GM21619 (cell line): Measurements from ENCODE around the gene TNXB.
"Not testable (repeated sequence)": the region's sequence is repeated elsewhere in the genome, so short reads cannot be mapped to it uniquely, and the experiment has no call there.

Source experiments
- ATAC-seq: cut with Tn5 transposase; IDR thresholded peaks from one replicate; pipeline ENCODE4 v1.9.1; 2021; ENCODE audit not compliant: unreplicated experiment

TNXB gene

DNA sequence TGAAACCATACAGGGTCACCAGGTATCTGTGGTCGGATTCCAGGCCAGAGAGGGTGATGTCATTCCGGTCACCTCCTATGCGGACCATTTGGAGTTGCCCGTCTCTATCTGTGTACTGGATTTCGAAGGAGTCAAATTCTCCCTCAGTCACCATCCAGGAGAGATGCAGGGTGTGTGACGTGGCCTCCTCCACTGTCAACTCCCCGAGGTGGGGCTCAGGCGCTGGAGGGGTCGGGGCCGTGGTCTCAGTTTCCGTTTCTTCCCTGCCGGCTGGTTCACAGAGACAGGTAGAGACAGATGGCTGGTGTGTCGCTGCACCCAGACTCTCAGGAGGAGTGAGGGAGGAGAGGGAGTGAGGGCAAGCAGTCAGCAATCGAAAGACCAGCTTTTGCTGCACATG is 40.3 kb downstream of the TNXB start:
- no peak for ATAC-seq

DNA sequence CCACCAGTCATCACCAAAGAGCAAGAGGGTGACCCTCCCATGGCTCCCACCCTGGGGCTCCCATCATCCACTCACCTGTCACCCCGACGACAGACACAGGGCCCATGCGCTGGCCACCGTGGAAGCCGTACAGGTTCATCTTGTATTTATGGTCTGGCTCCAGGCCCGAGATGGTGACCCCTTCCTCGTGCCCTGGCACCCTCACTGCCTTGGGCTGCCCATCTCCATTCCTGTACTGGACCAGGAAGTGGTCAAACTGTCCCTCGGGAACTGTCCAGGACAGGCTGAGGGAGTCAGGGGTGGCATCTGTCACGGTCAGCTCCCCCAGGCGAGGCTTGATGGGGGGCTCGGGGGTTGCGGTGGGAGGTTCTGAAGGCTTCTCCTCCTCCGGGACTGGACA is 40.8 kb downstream of the TNXB start:
- not testable (repeated sequence) for ATAC-seq

GRCh38 chr6:32067521-32067920 is 41.6 kb downstream of the TNXB start:
- ATAC-seq: not testable (repeated sequence)

DNA sequence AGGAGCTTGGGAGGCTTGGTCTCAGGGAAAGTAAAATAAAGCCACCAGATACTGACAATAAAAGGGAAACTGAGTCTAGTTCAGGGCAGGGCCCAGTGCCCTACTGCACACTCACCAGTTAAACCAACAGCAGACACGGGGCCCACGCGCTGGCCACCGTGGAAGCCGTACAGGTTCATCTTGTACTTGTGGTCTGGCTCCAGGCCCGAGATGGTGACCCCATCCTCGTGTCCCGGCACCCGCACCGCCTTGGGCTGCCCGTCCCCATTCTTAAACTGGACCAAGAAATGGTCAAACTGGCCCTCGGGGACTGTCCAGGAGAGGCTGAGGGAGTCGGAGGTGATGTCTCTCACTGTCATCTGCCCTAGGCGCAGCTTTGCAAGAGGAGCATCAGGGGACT is 44.4 kb downstream of the TNXB start:
- ATAC-seq: no peak

DNA sequence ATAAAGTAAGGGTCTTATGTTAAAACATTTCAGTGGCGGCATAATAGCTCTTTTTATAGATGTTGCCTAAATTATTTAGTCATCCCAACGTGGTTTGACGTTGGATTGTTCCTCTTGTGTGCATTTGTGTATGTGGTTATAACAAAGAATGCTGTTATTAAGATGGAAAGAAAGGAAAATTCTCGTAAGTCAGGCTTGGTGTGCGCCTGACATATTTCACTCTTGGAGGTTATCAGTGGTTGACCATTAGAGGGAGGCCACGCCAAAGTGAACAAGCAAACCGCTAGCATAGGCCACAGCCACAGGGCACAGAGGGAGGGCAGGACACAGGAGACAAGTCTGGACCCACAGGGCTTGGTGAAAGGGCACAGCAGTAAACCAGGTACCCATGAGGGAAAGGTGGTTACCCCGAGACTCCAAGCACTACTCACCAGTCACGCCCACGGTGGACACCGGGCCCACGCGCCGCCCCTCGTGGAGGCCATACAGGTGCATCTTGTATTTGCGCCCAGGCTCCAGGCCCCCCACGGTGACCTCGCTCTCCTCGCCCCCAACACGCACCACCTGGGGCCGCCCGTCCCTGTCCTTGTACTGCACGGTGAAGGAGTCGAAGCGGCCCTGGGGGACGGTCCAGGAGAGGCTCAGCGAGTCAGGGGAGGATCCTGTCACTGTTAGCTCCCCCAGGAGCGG is 48.0 kb downstream of the TNXB start:
- no peak for ATAC-seq

GRCh38 chr6:32058511-32058963 is 50.6 kb downstream of the TNXB start:
- ATAC-seq: no peak

- no peak for ATAC-seq
These were observed 51.2 kb downstream of the TNXB start for GRCh38 chr6:32057966-32058365.

GRCh38 chr6:32056254-32056653 is 52.9 kb downstream of the TNXB start:
- no peak for ATAC-seq

GRCh38 chr6:32055756-32056155 is 53.4 kb downstream of the TNXB start:
- ATAC-seq: not testable (repeated sequence)

DNA sequence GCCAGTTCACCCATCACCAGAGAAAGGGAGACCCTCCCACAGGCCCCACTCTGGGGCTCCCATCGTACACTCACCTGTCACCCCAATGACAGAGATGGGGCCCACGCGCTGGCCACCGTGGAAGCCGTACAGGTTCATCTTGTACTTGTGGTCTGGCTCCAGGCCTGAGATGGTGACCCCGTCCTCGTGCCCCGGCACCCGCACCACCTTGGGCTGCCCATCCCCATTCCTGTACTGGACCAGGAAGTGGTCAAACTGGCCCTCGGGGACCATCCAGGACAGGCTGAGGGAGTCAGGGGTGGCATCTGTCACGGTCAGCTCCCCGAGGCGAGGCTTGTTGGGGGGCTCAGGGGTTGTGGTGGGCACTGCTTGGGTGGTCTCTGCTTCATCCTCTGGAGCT is 55.8 kb downstream of the TNXB start:
- ATAC-seq: not testable (repeated sequence)

DNA sequence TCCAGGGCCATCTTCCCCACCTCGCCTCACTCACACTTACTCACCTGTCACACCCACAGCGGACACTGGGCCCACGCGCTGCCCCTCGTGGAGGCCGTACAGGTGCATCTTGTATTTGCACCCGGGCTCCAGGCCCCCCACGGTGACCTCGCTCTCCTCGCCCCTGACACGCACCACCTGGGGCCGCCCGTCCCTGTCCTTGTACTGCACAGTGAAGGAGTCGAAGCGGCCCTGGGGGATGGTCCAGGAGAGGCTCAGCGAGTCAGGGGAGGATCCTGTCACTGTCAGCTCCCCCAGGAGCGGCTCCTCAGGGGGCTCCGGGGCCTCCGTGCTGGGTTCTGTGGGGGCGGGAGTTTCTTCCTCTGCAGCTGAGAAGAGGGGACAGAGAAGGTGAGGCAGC is 56.5 kb downstream of the TNXB start:
- ATAC-seq: not testable (repeated sequence)

- ATAC-seq: no peak
These were observed 58.6 kb downstream of the TNXB start for GRCh38 chr6:32050562-32050961.

GRCh38 chr6:32049736-32050135 is 59.4 kb downstream of the TNXB start:
- ATAC-seq: not testable (repeated sequence)

GRCh38 chr6:32049149-32049548 is 60.0 kb downstream of the TNXB start:
- not testable (repeated sequence) for ATAC-seq

DNA sequence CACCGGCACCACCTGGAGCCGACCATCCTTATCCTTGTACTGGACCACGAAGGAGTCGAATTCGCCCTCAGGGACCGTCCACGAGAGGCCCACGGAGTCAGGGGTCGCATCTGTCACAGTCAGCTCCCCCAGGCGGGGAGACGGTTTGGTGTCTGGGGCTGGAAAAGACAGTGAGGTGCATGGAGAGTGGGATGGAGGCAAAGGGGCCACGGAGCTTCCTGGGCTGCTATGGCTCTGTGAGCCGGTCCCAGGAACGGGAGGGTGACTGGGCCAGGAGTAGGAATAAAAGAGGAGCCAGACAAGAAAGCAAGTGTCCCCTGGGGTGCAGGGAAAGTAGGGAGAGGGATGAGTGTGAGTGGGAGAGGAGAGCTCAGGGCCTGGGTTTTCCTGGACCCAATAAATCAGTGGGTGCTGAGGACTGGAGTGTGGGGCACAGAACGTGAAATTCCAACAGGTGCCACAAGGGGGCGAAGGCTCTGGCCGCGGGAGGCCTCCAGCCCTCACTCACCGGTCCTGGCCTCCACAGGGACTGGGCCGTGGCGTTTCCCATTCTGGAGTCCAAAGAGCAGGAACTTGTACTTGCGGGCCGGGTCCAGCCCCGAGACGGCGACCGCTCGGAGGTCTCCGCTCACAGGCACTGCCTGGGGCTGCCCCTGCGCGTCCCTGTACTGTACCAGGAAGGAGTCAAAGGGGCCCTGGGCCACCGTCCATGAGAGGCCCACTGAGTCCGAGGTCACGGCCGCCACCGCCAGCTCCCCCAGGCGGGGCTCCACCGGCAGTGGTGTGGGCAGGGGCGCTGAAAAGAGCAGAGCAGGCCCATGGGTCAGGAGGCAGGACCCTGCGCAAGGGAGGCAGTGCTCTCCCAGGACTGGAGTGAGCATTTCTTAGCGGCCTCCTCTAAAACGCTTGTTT is 61.0 kb downstream of the TNXB start:
- ATAC-seq: no peak

DNA sequence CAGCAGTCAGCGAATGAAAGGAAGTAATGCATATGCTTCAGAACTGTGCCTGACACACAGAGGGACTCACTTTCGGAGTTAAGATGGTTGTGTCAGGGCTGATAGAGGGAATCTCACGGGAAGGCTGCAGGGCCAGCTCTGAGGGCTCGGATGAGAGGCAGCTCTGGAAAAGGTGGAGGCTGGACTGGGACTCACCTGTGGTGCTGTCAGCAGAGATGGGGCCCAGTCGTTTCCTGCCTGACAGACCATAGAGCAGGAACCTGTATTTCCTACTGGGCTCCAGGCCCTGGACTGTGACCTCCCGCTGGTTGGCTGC is 61.6 kb downstream of the TNXB start:
- no peak for ATAC-seq

GRCh38 chr6:32047084-32047478 is 62.1 kb downstream of the TNXB start:
- no peak for ATAC-seq

DNA sequence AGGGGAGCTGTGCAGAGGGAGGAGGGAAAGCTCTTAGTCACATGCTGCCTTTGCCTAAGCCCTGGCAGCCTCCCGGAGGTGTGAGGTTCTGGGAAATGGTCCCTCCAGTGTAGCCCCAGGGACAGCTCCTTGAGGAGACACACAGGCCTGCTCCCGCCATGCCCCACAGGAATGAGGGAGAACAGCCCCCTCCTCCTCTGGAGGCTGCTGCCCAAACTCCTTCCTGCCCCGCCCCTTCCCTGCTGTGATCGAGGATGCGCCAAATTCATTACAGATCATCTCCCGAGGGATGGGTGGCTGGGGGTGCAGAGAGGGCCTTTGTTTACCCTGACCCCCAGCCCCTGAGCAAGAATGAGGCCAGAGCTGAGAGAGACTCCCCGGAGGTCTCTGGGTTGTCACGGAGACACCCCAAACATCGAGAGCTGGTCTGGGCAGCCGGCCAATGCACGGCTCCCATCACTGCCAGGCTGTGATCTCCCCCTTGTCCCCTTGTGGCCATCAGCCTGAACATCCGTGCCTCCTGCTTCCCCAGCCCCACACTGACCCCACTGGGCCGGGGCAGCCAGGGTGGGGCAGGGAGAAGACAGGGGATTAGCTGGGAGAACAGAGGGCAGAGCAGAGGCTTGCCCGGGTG is 62.6 kb downstream of the TNXB start:
- ATAC-seq: no peak

- no peak for ATAC-seq
These were observed 63.2 kb downstream of the TNXB start for GRCh38 chr6:32045811-32046449.

- not testable (repeated sequence) for ATAC-seq
These were observed 64.2 kb downstream of the TNXB start for GRCh38 chr6:32044916-32045315.
